HepG2 (cell line): Measurements from ENCODE around the gene CTXN1. TPM values are rescaled to one million over a fixed set of nuclear protein-coding genes. Genes with fewer than 3 reads are reported as not detected.

Source experiments
- ATF5 ChIP-seq: sonication (generic); formaldehyde crosslinking; IDR thresholded peaks from 2 replicates; pipeline ENCODE4 v1.4.0; 2020; ENCODE audit warnings: mild to moderate bottlenecking, low read depth, missing genetic modification reagents
- CHD4 ChIP-seq: fragments of 200-600 bp; sonication (generic); IDR thresholded peaks from 2 replicates; pipeline ENCODE4 v1.7.0; 2017; ENCODE audit warnings: mild to moderate bottlenecking, low read length, borderline replicate concordance
- KMT2B ChIP-seq: IDR thresholded peaks from 2 replicates; pipeline ENCODE4 v1.6.1; 2016; ENCODE audit warnings: missing genetic modification reagents, missing compliant biosample characterization
- MYC ChIP-seq: sonication (generic); formaldehyde crosslinking; IDR thresholded peaks from 2 replicates; pipeline ENCODE4 v1.9.0; 2021; ENCODE audit warnings: missing genetic modification reagents, borderline replicate concordance
- POGK ChIP-seq: sonication (generic); formaldehyde crosslinking; conservative IDR thresholded peaks from 2 replicates; pipeline ENCODE4 v1.8.0; 2022; ENCODE audit warnings: mild to moderate bottlenecking, moderate library complexity, missing genetic modification reagents
- RCOR2 ChIP-seq: IDR thresholded peaks from 2 replicates; pipeline ENCODE4 v1.6.1; 2016; ENCODE audit warnings: missing biosample characterization, missing genetic modification reagents
- SOX13 ChIP-seq, 3 experiments: fragments of 450-650 bp in 1 of 3; sonication (generic) in 1 of 3; formaldehyde crosslinking in 1 of 3; IDR thresholded peaks in 2 of 3; conservative IDR thresholded peaks in 1 of 3; 2 replicates each; pipeline versions ENCODE4 v1.5.0 to v1.6.1; 2016 to 2020; ENCODE audit warnings: antibody characterized with exemption in 1 of 3, mild to moderate bottlenecking in 1 of 3, missing compliant biosample characterization in 1 of 3, missing genetic modification reagents in 1 of 3, moderate library complexity in 1 of 3
- STAG1 ChIP-seq: sonication (generic); formaldehyde crosslinking; IDR thresholded peaks from 2 replicates; pipeline ENCODE4 v1.4.0; 2020; ENCODE audit warnings: missing genetic modification reagents
- U2AF2 ChIP-seq: fragments of 200-400 bp; formaldehyde crosslinking; IDR thresholded peaks from 2 replicates; pipeline ENCODE4 v1.6.1; 2017; ENCODE audit warnings: low read depth, mild to moderate bottlenecking, low read length
- ZNF619 ChIP-seq: sonication (generic); formaldehyde crosslinking; IDR thresholded peaks from 2 replicates; pipeline ENCODE4 v1.4.0; 2020; ENCODE audit warnings: mild to moderate bottlenecking, missing genetic modification reagents
- ZNF646 ChIP-seq: sonication (generic); formaldehyde crosslinking; IDR thresholded peaks from 2 replicates; pipeline ENCODE4 v1.9.0; 2021; ENCODE audit warnings: mild to moderate bottlenecking, missing genetic modification reagents
- ZNF710 ChIP-seq: sonication (generic); formaldehyde crosslinking; IDR thresholded peaks from 2 replicates; pipeline ENCODE4 v1.5.0; 2020; ENCODE audit warnings: mild to moderate bottlenecking, missing genetic modification reagents, borderline replicate concordance
- polyA plus RNA-seq, 8 experiments: library from polyadenylated mRNA; depleted of rRNA in 3 of 8; stranded (reverse) in 7 of 8; unstranded in 1 of 8; fragments of >200 nt; fragmentation: Illumina TruSeq in 4 of 8; extraction: Trizol in 4 of 8; gene quantifications; 2 replicates each; pipeline versions ENCODE4 v1.2.1 to v1.2.3, GENCODE V29; 2011 to 2016; ENCODE audit warnings: low read depth in 4 of 8, missing spikeins in 1 of 8, mixed read lengths in 1 of 8; ENCODE audit not compliant: insufficient read depth in 1 of 8
- total RNA-seq, 5 experiments: library from RNA; depleted of rRNA; stranded (reverse); fragments of >200 nt; fragmentation: Illumina TruSeq; extraction: Trizol; gene quantifications; 2 replicates each; pipeline ENCODE4 v1.2.3, GENCODE V29; 2016; ENCODE audit warnings: low read depth in 1 of 5

Gene CTXN1
- total and polyA plus RNA-seq, 2 of the 13 experiments (the other 11 are each of a cell fraction or from before 2014, with no cell fraction given), result 0.11 TPM; not detected in 1

GRCh38 chr19:7903244-7904073 lies 22.5 kb downstream of the CTXN1 start, which contains the start of gene MAP2K7 (continued):
- TF ChIP-seq POGK (CRISPR knock-in tag) (peak; percentile 92), ATF5 (CRISPR knock-in tag) (no peak), CHD4 (no peak), SOX13 (IDR thresholded peaks at IDR 0.05) (no peak), SOX13 (CRISPR knock-in tag; conservative IDR thresholded peaks at IDR 0.05 in 1 of 2, IDR thresholded peaks at IDR 0.05 in 1 of 2) (peak in 1 of 2 experiments; percentile 25; a peak in 2 of 4 replicates), ZNF710 (CRISPR knock-in tag) (no peak), RCOR2 (CRISPR knock-in tag) (no peak), ZNF646 (CRISPR knock-in tag) (no peak), ZNF619 (peak; percentile 70; the same call in 1 of the 2 replicates), KMT2B (CRISPR knock-in tag) (peak; percentile 72), STAG1 (CRISPR knock-in tag) (peak; percentile 70), MYC (CRISPR knock-in tag) (peak; percentile 97), U2AF2 (no peak)
